ENCODE data around the gene ZBBX. TPM values are rescaled to one million over a fixed set of nuclear protein-coding genes. Genes with fewer than 3 reads are reported as not detected.
A peak's percentile ranks its signal among the peaks of the same experiment; 100 is the strongest.
"Not testable (repeated sequence)": the region's sequence is repeated elsewhere in the genome, so short reads cannot be mapped to it uniquely, and the experiment has no call there.

ZBBX gene
- total RNA-seq (1.6 TPM in 1 of 2 replicates, not detected in the other), polyA plus RNA-seq (0.16 TPM in 1 of 2 replicates, not detected in the other)

GRCh38 chr3:167380004-167380689, at the start of gene ZBBX:
Gene ZBBX, minus strand, starts transcription at chr3:167380297. Its CDS starts 7,396 bp downstream, at chr3:167372901.
- no peaks in the 10 kb centered on the region for H3K9me3 ChIP-seq (ENCODE audit: low read depth)
- DNase-seq (ENCODE audit: low spot score): peak; percentile 93
- H2AFZ ChIP-seq: peak within 1 kb of the TSS; percentile 52
- H3K27ac ChIP-seq: no peak within 1 kb of the TSS
- WGBS (ENCODE audit: low lambda C conversion rate, missing lambda C conversion rate): 2% methylated on average over 28 of the region's 28 CpGs
- H3K79me2 ChIP-seq: no peaks in the 10 kb centered on the region
- H3K4me1 ChIP-seq (ENCODE audit: insufficient read depth): no peaks in the 10 kb centered on the region
- H3K9me2 ChIP-seq (replicated peaks; ENCODE audit: insufficient read depth): no peaks in the 10 kb centered on the region
- peak within 1 kb of the TSS; percentile 33 for H3K4me3 ChIP-seq
- no peaks in the 10 kb centered on the region for H3K36me3 ChIP-seq (replicated peaks; ENCODE audit: insufficient read depth, low read depth)
- TF ChIP-seq EZH2 (IDR thresholded peaks at IDR 0.05; ENCODE audit: borderline replicate concordance) (no peak), CTCF (IDR thresholded peaks at IDR 0.05; ENCODE audit: poor library complexity) (peak; percentile 97)
- no peaks in the 10 kb centered on the region for H4K20me1 ChIP-seq (ENCODE audit: insufficient read depth, poor library complexity, severe bottlenecking)
- no peaks in the 10 kb centered on the region for H3K27me3 ChIP-seq
- peak within 1 kb of the TSS; percentile 78 for H3K4me2 ChIP-seq

- DNase-seq (ENCODE audit: low spot score); H2AFZ ChIP-seq; H3K4me2 ChIP-seq; H3K36me3 ChIP-seq (replicated peaks; ENCODE audit: insufficient read depth, low read depth); H3K27ac ChIP-seq; H3K4me1 ChIP-seq (ENCODE audit: insufficient read depth); H4K20me1 ChIP-seq (ENCODE audit: insufficient read depth, poor library complexity, severe bottlenecking); H3K79me2 ChIP-seq; H3K9me3 ChIP-seq (ENCODE audit: low read depth); H3K27me3 ChIP-seq; H3K9me2 ChIP-seq (replicated peaks; ENCODE audit: insufficient read depth); H3K4me3 ChIP-seq: not testable (repeated sequence)
- WGBS (ENCODE audit: low lambda C conversion rate, missing lambda C conversion rate): 86% methylated on average over 3 of the region's 3 CpGs
Measured at GRCh38 chr3:167426962-167427361, 46.9 kb upstream of the ZBBX start.

GRCh38 chr3:167422396-167422795, 42.3 kb upstream of the ZBBX start:
- not testable (repeated sequence) for H3K4me2 ChIP-seq; H3K4me3 ChIP-seq; H2AFZ ChIP-seq; H3K9me3 ChIP-seq (ENCODE audit: low read depth); H3K9me2 ChIP-seq (replicated peaks; ENCODE audit: insufficient read depth); H3K36me3 ChIP-seq (replicated peaks; ENCODE audit: insufficient read depth, low read depth); H4K20me1 ChIP-seq (ENCODE audit: insufficient read depth, poor library complexity, severe bottlenecking); H3K27me3 ChIP-seq; H3K4me1 ChIP-seq (ENCODE audit: insufficient read depth); DNase-seq (ENCODE audit: low spot score); H3K27ac ChIP-seq; H3K79me2 ChIP-seq
- WGBS (ENCODE audit: low lambda C conversion rate, missing lambda C conversion rate): 84% methylated on average over 4 of the region's 4 CpGs

GRCh38 chr3:167409611-167410010, 29.5 kb upstream of the ZBBX start:
- H3K36me3 ChIP-seq (replicated peaks; ENCODE audit: insufficient read depth, low read depth): no peaks in the 10 kb centered on the region

More at GRCh38 chr3:167409611-167410010, 29.5 kb upstream of the ZBBX start:
- no peak for DNase-seq (ENCODE audit: low spot score)
- no peaks in the 10 kb centered on the region for H3K79me2 ChIP-seq
- H3K27ac ChIP-seq: no peak overlapping the region
- no peaks in the 10 kb centered on the region for H3K27me3 ChIP-seq
- H3K4me1 ChIP-seq (ENCODE audit: insufficient read depth): no peaks in the 10 kb centered on the region
- WGBS (ENCODE audit: low lambda C conversion rate, missing lambda C conversion rate): 77% methylated on average over 1 of the region's 1 CpG
- no peak overlapping the region for H2AFZ ChIP-seq
- no peak overlapping the region for H3K4me3 ChIP-seq
- no peaks in the 10 kb centered on the region for H3K9me2 ChIP-seq (replicated peaks; ENCODE audit: insufficient read depth)
- no peaks in the 10 kb centered on the region for H3K9me3 ChIP-seq (ENCODE audit: low read depth)
- no peaks in the 10 kb centered on the region for H4K20me1 ChIP-seq (ENCODE audit: insufficient read depth, poor library complexity, severe bottlenecking)
- H3K4me2 ChIP-seq: no peak overlapping the region
- TF ChIP-seq CTCF (IDR thresholded peaks at IDR 0.05; ENCODE audit: poor library complexity): no peak
- no peak for TF ChIP-seq EZH2phosphoT487 (IDR thresholded peaks at IDR 0.05; ENCODE audit: low read depth, severe bottlenecking, unreplicated experiment)
- TF ChIP-seq EZH2 (IDR thresholded peaks at IDR 0.05; ENCODE audit: borderline replicate concordance): no peak

Measured in hepatocyte (in vitro differentiated cells).